SK-N-SH (cell line): ENCODE results near the gene INHBB. TPM values are rescaled to one million over a fixed set of nuclear protein-coding genes. Genes with fewer than 3 reads are reported as not detected.

Experiments
- CTCF ChIA-PET: fragments of 300-600, 350-600 bp; formaldehyde crosslinking; extraction: SDS; loops from one replicate; lab custom pipeline; 2021; lab: Yijun Ruan, JAX
- POLR2A ChIA-PET: fragments of 350-600 bp; sonication (Branson Sonifier 250); formaldehyde crosslinking; extraction: SDS; loops from one replicate; lab custom pipeline; 2020; ENCODE audit warnings: antibody characterized with exemption, inconsistent platforms; lab: Yijun Ruan, JAX
- DNase-seq: peaks from one replicate; pipeline ENCODE4 v3.0.0; 2012
- H2AFZ ChIP-seq: fragments of 200-600 bp; sonication (generic); 2 replicates; pipeline ENCODE4 v1.8.1; 2016; ENCODE audit warnings: antibody characterized with exemption, mild to moderate bottlenecking, low read depth
- H3F3A ChIP-seq: fragments of 200-600 bp; sonication (generic); replicated peaks from 2 replicates; pipeline ENCODE3; 2016; ENCODE audit warnings: antibody characterized with exemption, mild to moderate bottlenecking; ENCODE audit not compliant: insufficient read depth
- H3K27ac ChIP-seq, 2 experiments: fragments of 200-500 bp in 1 of 2; fragments of 200-600 bp in 1 of 2; sonication (Bioruptor generic) in 1 of 2; sonication (generic), shearing (Covaris generic) in 1 of 2; 2 replicates each; pipeline versions ENCODE4 v1.5.1 to v1.6.1; 2014 to 2016; ENCODE audit warnings: low read depth in 2 of 2, inconsistent platforms in 1 of 2, low read length in 1 of 2, mild to moderate bottlenecking in 1 of 2, mixed read lengths in 1 of 2
- H3K27me3 ChIP-seq: fragments of 200-600 bp; sonication (generic), shearing (Covaris generic); 2 replicates; pipeline ENCODE4 v1.6.1; 2016; ENCODE audit warnings: mixed run types; ENCODE audit not compliant: insufficient read depth
- H3K36me3 ChIP-seq, 2 experiments: fragments of 200-500 bp in 1 of 2; fragments of 200-600 bp in 1 of 2; sonication (Bioruptor generic) in 1 of 2; sonication (generic) in 1 of 2; replicated peaks in 1 of 2; 2 replicates each; pipeline versions ENCODE3 to v1.5.1; 2014 to 2016; ENCODE audit warnings: low read length in 1 of 2, mild to moderate bottlenecking in 1 of 2; ENCODE audit not compliant: insufficient read depth in 2 of 2, control insufficient read depth in 1 of 2
- H3K4me1 ChIP-seq, 2 experiments: fragments of 200-500 bp in 1 of 2; fragments of 200-600 bp in 1 of 2; sonication (Bioruptor generic) in 1 of 2; sonication (generic), shearing (Covaris generic) in 1 of 2; 2 replicates each; pipeline versions ENCODE4 v1.5.1 to v1.6.1; 2014 to 2016; ENCODE audit warnings: low read depth in 1 of 2, low read length in 1 of 2, mixed run types in 1 of 2; ENCODE audit not compliant: insufficient read depth in 2 of 2, control insufficient read depth in 1 of 2
- H3K4me2 ChIP-seq: fragments of 200-600 bp; sonication (generic), shearing (Covaris generic); 2 replicates; pipeline ENCODE4 v1.6.1; 2017; ENCODE audit warnings: mixed run types
- H3K4me3 ChIP-seq, 2 experiments: fragments of 200-500 bp in 1 of 2; fragments of 200-600 bp in 1 of 2; sonication (Bioruptor generic) in 1 of 2; sonication (generic), shearing (Covaris generic) in 1 of 2; 2 replicates each; pipeline versions ENCODE4 v1.5.1 to v1.8.1; 2014 to 2016; ENCODE audit warnings: low read depth in 2 of 2, inconsistent platforms in 1 of 2, low read length in 1 of 2, mild to moderate bottlenecking in 1 of 2, mixed read lengths in 1 of 2, moderate library complexity in 1 of 2
- H3K79me2 ChIP-seq: fragments of 200-600 bp; sonication (generic); 2 replicates; pipeline ENCODE4 v1.8.1; 2017; ENCODE audit warnings: mild to moderate bottlenecking; ENCODE audit not compliant: insufficient read depth
- H3K9ac ChIP-seq: fragments of 200-600 bp; sonication (generic); 2 replicates; pipeline ENCODE4 v1.6.1; 2017; ENCODE audit warnings: mixed run types
- H3K9me2 ChIP-seq: fragments of 200-600 bp; sonication (generic); 2 replicates; pipeline ENCODE4 v1.6.1; 2017; ENCODE audit warnings: mixed run types
- H3K9me3 ChIP-seq: fragments of 200-600 bp; sonication (generic); 2 replicates; pipeline ENCODE4 v1.6.1; 2017; ENCODE audit warnings: mixed run types, mild to moderate bottlenecking, moderate library complexity
- H4K20me1 ChIP-seq: fragments of 200-600 bp; sonication (generic); 2 replicates; pipeline ENCODE4 v1.6.1; 2017; ENCODE audit warnings: mild to moderate bottlenecking, mixed run types; ENCODE audit not compliant: insufficient read depth
- ELF1 ChIP-seq: IDR thresholded peaks from 2 replicates; pipeline ENCODE4 v1.4.0; 2012
- EP300 ChIP-seq, 2 experiments: IDR thresholded peaks; 2 replicates each; pipeline versions ENCODE4 v1.4.0 to v1.6.1; 2012; ENCODE audit warnings: borderline replicate concordance in 1 of 2, low read depth in 1 of 2, low read length in 1 of 2
- FOSL2 ChIP-seq: IDR thresholded peaks from 2 replicates; pipeline ENCODE4 v1.4.0; 2012; ENCODE audit warnings: low read depth, mild to moderate bottlenecking, moderate library complexity, borderline replicate concordance
- FOXJ3 ChIP-seq: sonication (generic); formaldehyde crosslinking; IDR thresholded peaks from 2 replicates; pipeline ENCODE4 v1.5.1; 2020; ENCODE audit warnings: mild to moderate bottlenecking, missing genetic modification reagents
- FOXM1 ChIP-seq: IDR thresholded peaks from 2 replicates; pipeline ENCODE4 v1.4.0; 2012; ENCODE audit warnings: low read depth, mild to moderate bottlenecking
- GABPA ChIP-seq: IDR thresholded peaks from 2 replicates; pipeline ENCODE4 v1.4.0; 2012; ENCODE audit warnings: low read depth, mild to moderate bottlenecking
- IRF3 ChIP-seq: fragments of 150-350 bp; IDR thresholded peaks from 2 replicates; pipeline ENCODE4 v1.6.1; 2016; ENCODE audit warnings: mild to moderate bottlenecking, low read depth, low read length
- NFIC ChIP-seq: IDR thresholded peaks from 2 replicates; pipeline ENCODE4 v1.4.0; 2012; ENCODE audit warnings: borderline replicate concordance
- NRF1 ChIP-seq: IDR thresholded peaks from 2 replicates; pipeline ENCODE4 v1.6.1; 2012; ENCODE audit warnings: low read depth, mild to moderate bottlenecking, low read length
- PBX3 ChIP-seq: IDR thresholded peaks from 2 replicates; pipeline ENCODE4; 2012
- POLR2AphosphoS5 ChIP-seq: IDR thresholded peaks from 2 replicates; pipeline ENCODE4 v1.6.1; 2012; ENCODE audit warnings: low read depth, low read length
- RCOR1 ChIP-seq: fragments of 150-350 bp; IDR thresholded peaks from 2 replicates; pipeline ENCODE4 v1.6.1; 2017; ENCODE audit warnings: antibody characterized with exemption, low read length
- RFX5 ChIP-seq: IDR thresholded peaks from 2 replicates; pipeline ENCODE4 v1.6.1; 2012; ENCODE audit warnings: mild to moderate bottlenecking, improper control_type of control experiment, low read length
- SIN3A ChIP-seq: IDR thresholded peaks from 2 replicates; pipeline ENCODE4 v1.6.1; 2012; ENCODE audit warnings: low read depth, mild to moderate bottlenecking, low read length, moderate library complexity, borderline replicate concordance
- TAF1 ChIP-seq: IDR thresholded peaks from 2 replicates; pipeline ENCODE4 v1.6.1; 2012; ENCODE audit warnings: low read depth, mild to moderate bottlenecking, low read length, moderate library complexity, borderline replicate concordance
- TCF12 ChIP-seq: IDR thresholded peaks from 2 replicates; pipeline ENCODE4 v1.4.0; 2012
- TEAD4 ChIP-seq: IDR thresholded peaks from 2 replicates; pipeline ENCODE4 v1.4.0; 2012; ENCODE audit warnings: mild to moderate bottlenecking, borderline replicate concordance; ENCODE audit not compliant: insufficient read depth
- WGBS: methylation state at CpG from one replicate; pipeline ENCODE4 v1.1.6; 2017; ENCODE audit warnings: low lambda C conversion rate; 5-methylcytosine and 5-hydroxymethylcytosine counted together
- polyA plus RNA-seq, 3 experiments: library from polyadenylated mRNA; depleted of rRNA; stranded (reverse); fragments of >200 nt; gene quantifications; 2 replicates each; pipeline ENCODE4 v1.2.3, GENCODE V29; 2012
- TF ChIP-seq, protein P1 (sequence below): IDR thresholded peaks from 2 replicates; pipeline ENCODE4 v1.4.0; 2012; ENCODE audit warnings: low read depth, borderline replicate concordance
- TF ChIP-seq, protein P2 (sequence below): IDR thresholded peaks from 2 replicates; pipeline ENCODE4 v1.4.0; 2012; ENCODE audit warnings: low read depth
- TF ChIP-seq, protein P3 (sequence below): fragments of 200-600 bp; sonication (generic); IDR thresholded peaks from 2 replicates; pipeline ENCODE4 v1.6.1; 2017; ENCODE audit warnings: antibody characterized with exemption, mild to moderate bottlenecking, moderate library complexity

The INHBB gene
- polyA plus RNA-seq, 1 of the 3 experiments (the other 2 are of a cell fraction), result 0.03 TPM

DNA sequence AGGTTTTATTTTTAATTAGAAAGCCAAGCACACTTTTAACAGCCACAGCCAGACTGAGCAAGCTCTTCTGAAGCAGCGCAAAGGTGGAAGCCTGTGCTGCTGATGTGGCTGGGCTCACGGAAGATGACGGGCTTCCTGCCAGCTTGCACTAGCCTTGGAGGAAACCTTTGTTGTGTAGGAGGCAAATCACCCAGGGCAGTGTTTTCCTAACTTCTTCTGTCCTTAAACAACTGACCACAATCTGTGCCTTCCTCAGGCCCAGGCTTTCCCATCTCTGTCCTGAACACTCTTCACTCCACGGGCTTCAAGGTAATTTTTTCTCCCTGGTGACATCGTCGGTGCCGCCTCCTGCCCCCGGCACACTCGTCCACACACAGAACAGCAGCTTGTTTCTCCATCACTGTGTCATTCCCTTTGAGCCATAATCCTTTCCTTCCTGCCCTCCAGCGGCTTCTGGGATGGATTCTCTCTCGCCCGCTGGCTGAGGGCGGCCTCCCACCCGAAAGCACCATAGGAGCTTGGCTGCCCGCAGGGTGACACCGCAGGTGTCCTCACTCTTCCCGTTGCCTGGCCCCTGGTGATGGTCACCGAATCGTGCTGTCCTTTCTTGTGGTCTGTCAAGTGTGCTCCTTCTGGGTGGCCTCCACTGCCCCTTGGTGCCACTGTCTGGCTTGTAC lies 31.1 kb upstream of the INHBB start:
- no peaks in the 10 kb centered on the region for H3K79me2 ChIP-seq
- H3K27me3 ChIP-seq, result no peaks in the 10 kb centered on the region
- no peaks in the 10 kb centered on the region for H3K9me3 ChIP-seq
- ChIA-PET POLR2A (interaction anchor here (0.6 kb wide), 1 partner anchor 546 kb away, joined by 3 read pairs; no protein-coding TSS in a partner anchor), CTCF (interaction anchor here (0.7 to 3.6 kb wide), 12 partner anchors 9 to 766 kb away, joined by 3 to 37 read pairs (median 4); no protein-coding TSS in a partner anchor)
- no peak for DNase-seq
- 82% methylated on average over 19 of the region's 19 CpGs for WGBS
- H3K36me3 ChIP-seq, result no peaks in the 10 kb centered on the region
- no peak overlapping the region for H2AFZ ChIP-seq
- TF ChIP-seq NRF1 (no peak), IRF3 (no peak), RCOR1 (no peak), PBX3 (no peak), ELF1 (no peak), EP300 (IDR thresholded peaks at IDR 0.05; ENCODE audit: borderline replicate concordance in 1 of 2, low read depth in 1 of 2, low read length in 1 of 2) (no peak), FOSL2 (no peak), GABPA (no peak), FOXJ3 (CRISPR knock-in tag) (no peak), NFIC (no peak), FOXM1 (no peak), TCF12 (no peak), TEAD4 (no peak), POLR2AphosphoS5 (no peak), TAF1 (no peak), RFX5 (no peak), SIN3A (no peak)
- TF ChIP-seq, protein P1, sequence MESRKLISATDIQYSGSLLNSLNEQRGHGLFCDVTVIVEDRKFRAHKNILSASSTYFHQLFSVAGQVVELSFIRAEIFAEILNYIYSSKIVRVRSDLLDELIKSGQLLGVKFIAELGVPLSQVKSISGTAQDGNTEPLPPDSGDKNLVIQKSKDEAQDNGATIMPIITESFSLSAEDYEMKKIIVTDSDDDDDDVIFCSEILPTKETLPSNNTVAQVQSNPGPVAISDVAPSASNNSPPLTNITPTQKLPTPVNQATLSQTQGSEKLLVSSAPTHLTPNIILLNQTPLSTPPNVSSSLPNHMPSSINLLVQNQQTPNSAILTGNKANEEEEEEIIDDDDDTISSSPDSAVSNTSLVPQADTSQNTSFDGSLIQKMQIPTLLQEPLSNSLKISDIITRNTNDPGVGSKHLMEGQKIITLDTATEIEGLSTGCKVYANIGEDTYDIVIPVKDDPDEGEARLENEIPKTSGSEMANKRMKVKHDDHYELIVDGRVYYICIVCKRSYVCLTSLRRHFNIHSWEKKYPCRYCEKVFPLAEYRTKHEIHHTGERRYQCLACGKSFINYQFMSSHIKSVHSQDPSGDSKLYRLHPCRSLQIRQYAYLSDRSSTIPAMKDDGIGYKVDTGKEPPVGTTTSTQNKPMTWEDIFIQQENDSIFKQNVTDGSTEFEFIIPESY, result no peak
- TF ChIP-seq, protein P2, sequence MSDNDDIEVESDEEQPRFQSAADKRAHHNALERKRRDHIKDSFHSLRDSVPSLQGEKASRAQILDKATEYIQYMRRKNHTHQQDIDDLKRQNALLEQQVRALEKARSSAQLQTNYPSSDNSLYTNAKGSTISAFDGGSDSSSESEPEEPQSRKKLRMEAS, result no peak
- TF ChIP-seq, protein P3, sequence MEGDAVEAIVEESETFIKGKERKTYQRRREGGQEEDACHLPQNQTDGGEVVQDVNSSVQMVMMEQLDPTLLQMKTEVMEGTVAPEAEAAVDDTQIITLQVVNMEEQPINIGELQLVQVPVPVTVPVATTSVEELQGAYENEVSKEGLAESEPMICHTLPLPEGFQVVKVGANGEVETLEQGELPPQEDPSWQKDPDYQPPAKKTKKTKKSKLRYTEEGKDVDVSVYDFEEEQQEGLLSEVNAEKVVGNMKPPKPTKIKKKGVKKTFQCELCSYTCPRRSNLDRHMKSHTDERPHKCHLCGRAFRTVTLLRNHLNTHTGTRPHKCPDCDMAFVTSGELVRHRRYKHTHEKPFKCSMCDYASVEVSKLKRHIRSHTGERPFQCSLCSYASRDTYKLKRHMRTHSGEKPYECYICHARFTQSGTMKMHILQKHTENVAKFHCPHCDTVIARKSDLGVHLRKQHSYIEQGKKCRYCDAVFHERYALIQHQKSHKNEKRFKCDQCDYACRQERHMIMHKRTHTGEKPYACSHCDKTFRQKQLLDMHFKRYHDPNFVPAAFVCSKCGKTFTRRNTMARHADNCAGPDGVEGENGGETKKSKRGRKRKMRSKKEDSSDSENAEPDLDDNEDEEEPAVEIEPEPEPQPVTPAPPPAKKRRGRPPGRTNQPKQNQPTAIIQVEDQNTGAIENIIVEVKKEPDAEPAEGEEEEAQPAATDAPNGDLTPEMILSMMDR, result no peak
- no peaks in the 10 kb centered on the region for H4K20me1 ChIP-seq
- H3K9ac ChIP-seq, result no peak overlapping the region
- peaks cover 0 to 4% of the 10 kb centered on the region in 2 experiments; a peak in 1 of 4 replicates for H3K4me1 ChIP-seq
- H3K27ac ChIP-seq, result no peak overlapping the region
- H3K4me3 ChIP-seq, result no peak overlapping the region
- no peak overlapping the region for H3K4me2 ChIP-seq
- H3F3A ChIP-seq, result peaks cover 4% of the 10 kb centered on the region
- no peaks in the 10 kb centered on the region for H3K9me2 ChIP-seq
